CD4-positive, alpha-beta T cell (primary cell): ENCODE data around the gene FGFRL1. TPM values are rescaled to one million over a fixed set of nuclear protein-coding genes. Genes with fewer than 3 reads are reported as not detected.

Source experiments
- ATAC-seq: fragments of 200-7000 bp; cut with Tn5 transposase; one replicate; pipeline ENCODE4 v1.10.0; 2022; ENCODE audit warnings: mild to moderate bottlenecking; ENCODE audit not compliant: poor library complexity
- CTCF ChIA-PET: fragments of 350-600 bp; sonication (Branson Sonifier 250); formaldehyde crosslinking; loops from one replicate; lab custom pipeline; 2021; ENCODE audit warnings: antibody characterized with exemption, inconsistent platforms; lab: Charles Lee
- POLR2A ChIA-PET: fragments of 350-600 bp; sonication (Branson Sonifier 250); formaldehyde crosslinking; loops from one replicate; lab custom pipeline; 2021; ENCODE audit warnings: antibody characterized with exemption, inconsistent platforms; lab: Charles Lee
- DNase-seq, 14 experiments: peaks; one replicate each; pipeline ENCODE4 v3.0.0-alpha.2; 2013 to 2020; ENCODE audit warnings: mixed read lengths in 2 of 14
- H3K27ac ChIP-seq, 2 donors: one replicate each; pipeline versions ENCODE4 v1.5.1 to v1.7.0; 2013; ENCODE audit warnings: low read length in 2 of 2, low read depth in 1 of 2, mild to moderate bottlenecking in 1 of 2
- H3K27me3 ChIP-seq, 2 experiments: 1 replicate in 1 of 2; 2 replicates in 1 of 2; pipeline versions ENCODE4 v1.6.1 to v1.7.0; 2013; ENCODE audit warnings: low read length in 2 of 2, control low read depth in 1 of 2, mild to moderate bottlenecking in 1 of 2, moderate library complexity in 1 of 2; ENCODE audit not compliant: insufficient read depth in 2 of 2, control insufficient read depth in 1 of 2
- H3K36me3 ChIP-seq: one replicate; pipeline ENCODE4 v1.6.1; 2013; ENCODE audit warnings: low read length, control low read depth; ENCODE audit not compliant: insufficient read depth
- H3K4me1 ChIP-seq: one replicate; pipeline ENCODE4 v1.6.1; 2013; ENCODE audit warnings: low read length, control low read depth; ENCODE audit not compliant: insufficient read depth
- H3K4me3 ChIP-seq: one replicate; pipeline ENCODE4 v1.5.1; 2013; ENCODE audit warnings: mild to moderate bottlenecking, low read length, moderate library complexity
- H3K9me3 ChIP-seq, 2 experiments: 1 replicate in 1 of 2; 2 replicates in 1 of 2; pipeline versions ENCODE4 v1.6.1 to v1.7.0; 2013; ENCODE audit warnings: low read length in 2 of 2, mild to moderate bottlenecking in 2 of 2, control low read depth in 1 of 2, moderate library complexity in 1 of 2; ENCODE audit not compliant: control insufficient read depth in 1 of 2, insufficient read depth in 1 of 2
- H3K27ac Mint-ChIP-seq: one replicate; pipeline ENCODE4 v1.8.0; 2020; ENCODE audit warnings: mixed read lengths
- H3K27me3 Mint-ChIP-seq: one replicate; pipeline ENCODE4 v1.8.0; 2021; ENCODE audit warnings: mixed read lengths
- H3K36me3 Mint-ChIP-seq: one replicate; pipeline ENCODE4 v1.8.0; 2021; ENCODE audit warnings: low read depth, mixed read lengths
- H3K4me1 Mint-ChIP-seq: one replicate; pipeline ENCODE4 v1.8.0; 2021; ENCODE audit warnings: low read depth, mixed read lengths
- H3K4me3 Mint-ChIP-seq: one replicate; pipeline ENCODE4 v1.8.0; 2020; ENCODE audit warnings: mild to moderate bottlenecking, mixed read lengths
- H3K9me3 Mint-ChIP-seq: one replicate; pipeline ENCODE4 v1.8.0; 2020; ENCODE audit warnings: mixed read lengths
- CTCF ChIP-seq: fragments of 200-600 bp; IDR thresholded peaks from one replicate; pipeline ENCODE4 v1.8.0; 2022; ENCODE audit warnings: antibody characterized with exemption, mild to moderate bottlenecking
- intact Hi-C, 2 experiments: fragments of 100-400 bp; cut with DNase I in 1 of 2; cut with micrococcal nuclease in 1 of 2; formaldehyde crosslinking; loops; one replicate each; pipeline versions ENCODE4 v1.15.1 to v1.9.0; 2023 to 2025; cut with DNase I, micrococcal nuclease
- total RNA-seq, 174 experiments: library from RNA in 2 of 174; stranded (reverse) in 2 of 174; gene quantifications; one replicate each; pipeline ENCODE4 v1.2.3 and lab custom pipeline; 2021 to 2026

FGFRL1 gene
- total RNA-seq, 2 experiments from 2014 or later: 21.8 to 25.0 TPM

- Mint-ChIP-seq H3K4me1 (peaks cover 7% of the 10 kb centered on the region), H3K9me3 (no peaks in the 10 kb centered on the region), H3K27ac (no peak overlapping the region), H3K27me3 (peaks cover under 1% of the 10 kb centered on the region), H3K36me3 (peaks cover under 1% of the 10 kb centered on the region), H3K4me3 (no peak overlapping the region)
- Histone ChIP-seq H3K9me3 (no peaks in the 10 kb centered on the region), H3K4me3 (no peak overlapping the region), H3K36me3 (no peaks in the 10 kb centered on the region), H3K27me3 (no peaks in the 10 kb centered on the region), H3K27ac (no peak overlapping the region), H3K4me1 (peaks cover 25% of the 10 kb centered on the region)
- POLR2A ChIA-PET: no interaction called here
- CTCF ChIA-PET: no interaction called here
- intact Hi-C loops: no loop called here
- no peak for TF ChIP-seq CTCF
- ATAC-seq (no peak), DNase-seq (no peak)
Measured at GRCh38 chr4:1015746-1016145, 4.3 kb downstream of the FGFRL1 start.

DNA sequence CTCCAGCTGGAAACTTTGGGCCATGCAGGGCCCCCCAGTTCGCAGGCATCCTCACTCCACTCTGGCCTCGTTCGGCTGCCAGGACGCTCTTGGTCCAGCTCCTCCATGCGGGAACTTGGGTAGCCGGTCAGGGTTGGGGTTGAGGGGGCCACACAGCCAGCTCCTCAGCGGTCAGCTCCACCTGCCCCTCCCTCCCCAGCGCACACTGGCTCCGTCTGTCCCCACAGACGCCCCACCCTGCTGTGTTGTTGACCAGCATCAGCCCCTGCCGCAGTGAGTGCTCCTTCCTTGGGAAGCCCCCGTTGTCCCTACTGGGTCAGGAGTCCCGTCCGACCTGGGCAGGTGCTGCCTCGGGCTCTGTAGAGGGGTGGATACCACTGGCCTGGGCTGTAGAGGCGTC is 5.8 kb downstream of the FGFRL1 start:
- Histone ChIP-seq H3K4me3 (no peak overlapping the region), H3K27ac (no peak overlapping the region), H3K4me1 (peaks cover 19% of the 10 kb centered on the region), H3K27me3 (no peaks in the 10 kb centered on the region), H3K9me3 (no peaks in the 10 kb centered on the region), H3K36me3 (no peaks in the 10 kb centered on the region)
- ChIA-PET CTCF (no interaction called here), POLR2A (no interaction called here)
- H3K4me3 Mint-ChIP-seq: no peak overlapping the region
- DNase-seq (no peak), ATAC-seq (no peak)
- intact Hi-C loops: no loop called here
- H3K4me1 Mint-ChIP-seq: peaks cover 5% of the 10 kb centered on the region
- H3K27me3 Mint-ChIP-seq: no peaks in the 10 kb centered on the region
- TF ChIP-seq CTCF: no peak
- no peaks in the 10 kb centered on the region for H3K36me3 Mint-ChIP-seq
- H3K9me3 Mint-ChIP-seq: no peaks in the 10 kb centered on the region
- no peak overlapping the region for H3K27ac Mint-ChIP-seq

DNA sequence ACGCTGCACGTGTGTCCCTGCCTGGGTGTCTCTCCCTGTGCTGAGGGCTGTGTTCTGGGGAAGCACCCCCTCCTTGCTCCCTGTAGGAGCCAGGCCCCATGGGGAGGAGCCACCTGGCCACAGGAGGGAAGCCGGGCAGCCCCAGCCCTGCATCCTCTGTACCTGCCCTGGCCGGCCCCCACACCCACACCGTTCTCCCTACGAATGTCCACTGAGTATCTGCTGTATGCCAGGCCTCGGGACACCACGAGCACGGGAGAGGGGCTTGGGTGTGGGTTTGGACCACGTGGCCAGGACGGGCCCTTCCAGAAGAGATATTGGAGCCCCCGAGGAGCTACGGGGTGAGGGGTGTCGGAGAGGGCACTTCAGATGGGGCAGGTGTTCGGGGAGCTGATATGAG is 6.3 kb downstream of the FGFRL1 start:
- Histone ChIP-seq H3K9me3 (no peaks in the 10 kb centered on the region), H3K4me3 (no peak overlapping the region), H3K27me3 (no peaks in the 10 kb centered on the region), H3K36me3 (no peaks in the 10 kb centered on the region), H3K4me1 (peaks cover 15% of the 10 kb centered on the region), H3K27ac (no peak overlapping the region)
- Mint-ChIP-seq H3K36me3 (no peaks in the 10 kb centered on the region), H3K4me1 (peaks cover 5% of the 10 kb centered on the region), H3K4me3 (no peak overlapping the region), H3K9me3 (no peaks in the 10 kb centered on the region), H3K27ac (no peak overlapping the region), H3K27me3 (no peaks in the 10 kb centered on the region)
- TF ChIP-seq CTCF: no peak
- no peak for ATAC-seq
- POLR2A ChIA-PET: no interaction called here
- DNase-seq: no peak
- CTCF ChIA-PET: no interaction called here
- intact Hi-C loops: no loop called here
